Measurements from ENCODE around the gene OR2B6.

OR2B6 gene

DNA sequence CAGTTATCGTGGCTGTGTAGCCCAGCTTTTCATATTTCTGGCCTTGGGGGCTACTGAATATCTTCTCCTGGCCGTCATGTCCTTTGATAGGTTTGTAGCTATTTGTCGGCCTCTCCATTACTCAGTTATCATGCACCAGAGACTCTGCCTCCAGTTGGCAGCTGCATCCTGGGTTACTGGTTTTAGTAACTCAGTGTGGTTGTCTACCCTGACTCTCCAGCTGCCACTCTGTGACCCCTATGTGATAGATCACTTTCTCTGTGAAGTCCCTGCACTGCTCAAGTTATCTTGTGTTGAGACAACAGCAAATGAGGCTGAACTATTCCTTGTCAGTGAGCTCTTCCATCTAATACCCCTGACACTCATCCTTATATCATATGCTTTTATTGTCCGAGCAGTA, 475 bp downstream of the OR2B6 start:
- Histone ChIP-seq H3F3A (ENCODE audit: low read depth) (no peaks in the 10 kb centered on the region), H3K36me3 (ENCODE audit: insufficient read depth, low read length) (no peaks in the 10 kb centered on the region), H3K9ac (ENCODE audit: low read depth, low read length, poor library complexity, severe bottlenecking) (no peak overlapping the region), H2AFZ (ENCODE audit: low read length) (no peak overlapping the region), H3K4me1 (ENCODE audit: insufficient read depth, low read length, poor library complexity, severe bottlenecking) (no peaks in the 10 kb centered on the region), H3K27me3 (ENCODE audit: insufficient read depth, low read length, poor library complexity, severe bottlenecking) (no peaks in the 10 kb centered on the region), H3K9me3 (ENCODE audit: insufficient read depth, low read depth, low read length) (no peaks in the 10 kb centered on the region), H3K79me2 (ENCODE audit: insufficient read depth, low read length) (no peaks in the 10 kb centered on the region), H3K4me3 (ENCODE audit: low read length, poor library complexity, severe bottlenecking) (no peak overlapping the region), H3K9me2 (replicated peaks; ENCODE audit: low read depth, low read length) (no peaks in the 10 kb centered on the region), H3K4me2 (ENCODE audit: low read depth, low read length, poor library complexity, severe bottlenecking) (no peak overlapping the region), H4K20me1 (ENCODE audit: insufficient read depth, low read length, poor library complexity, severe bottlenecking) (no peaks in the 10 kb centered on the region)
- TF ChIP-seq, protein P1, sequence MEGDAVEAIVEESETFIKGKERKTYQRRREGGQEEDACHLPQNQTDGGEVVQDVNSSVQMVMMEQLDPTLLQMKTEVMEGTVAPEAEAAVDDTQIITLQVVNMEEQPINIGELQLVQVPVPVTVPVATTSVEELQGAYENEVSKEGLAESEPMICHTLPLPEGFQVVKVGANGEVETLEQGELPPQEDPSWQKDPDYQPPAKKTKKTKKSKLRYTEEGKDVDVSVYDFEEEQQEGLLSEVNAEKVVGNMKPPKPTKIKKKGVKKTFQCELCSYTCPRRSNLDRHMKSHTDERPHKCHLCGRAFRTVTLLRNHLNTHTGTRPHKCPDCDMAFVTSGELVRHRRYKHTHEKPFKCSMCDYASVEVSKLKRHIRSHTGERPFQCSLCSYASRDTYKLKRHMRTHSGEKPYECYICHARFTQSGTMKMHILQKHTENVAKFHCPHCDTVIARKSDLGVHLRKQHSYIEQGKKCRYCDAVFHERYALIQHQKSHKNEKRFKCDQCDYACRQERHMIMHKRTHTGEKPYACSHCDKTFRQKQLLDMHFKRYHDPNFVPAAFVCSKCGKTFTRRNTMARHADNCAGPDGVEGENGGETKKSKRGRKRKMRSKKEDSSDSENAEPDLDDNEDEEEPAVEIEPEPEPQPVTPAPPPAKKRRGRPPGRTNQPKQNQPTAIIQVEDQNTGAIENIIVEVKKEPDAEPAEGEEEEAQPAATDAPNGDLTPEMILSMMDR (conservative IDR thresholded peaks at IDR 0.05; ENCODE audit: low read length) = no peak
- TF ChIP-seq EZH2phosphoT487 (IDR thresholded peaks at IDR 0.05; ENCODE audit: borderline replicate concordance) = no peak

DNA sequence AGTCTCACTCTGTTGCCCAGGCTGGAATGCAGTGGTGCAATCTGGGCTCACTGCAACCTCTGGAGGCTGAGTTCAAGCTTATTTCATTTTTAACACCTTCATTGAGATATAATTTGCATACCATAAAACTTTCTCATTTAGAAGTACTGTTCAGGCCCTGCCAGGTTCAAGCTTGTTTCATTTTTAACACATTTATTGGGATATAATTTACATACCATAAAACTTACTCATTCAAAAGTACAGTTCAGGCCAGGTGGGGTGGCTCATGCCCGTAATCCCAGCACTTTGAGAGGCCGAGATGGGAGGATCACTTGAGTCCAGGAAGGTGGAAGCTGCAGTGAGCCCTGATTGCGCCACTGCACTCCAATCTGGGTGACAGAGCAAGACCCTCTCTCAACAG, 5.5 kb downstream of the OR2B6 start:
- Histone ChIP-seq H3K4me2 (ENCODE audit: low read depth, low read length, poor library complexity, severe bottlenecking) (no peak overlapping the region), H3K9me2 (replicated peaks; ENCODE audit: low read depth, low read length) (no peaks in the 10 kb centered on the region), H3K9me3 (ENCODE audit: insufficient read depth, low read depth, low read length) (no peaks in the 10 kb centered on the region), H3K4me3 (ENCODE audit: low read length, poor library complexity, severe bottlenecking) (no peak overlapping the region), H3K79me2 (ENCODE audit: insufficient read depth, low read length) (no peaks in the 10 kb centered on the region), H3K4me1 (ENCODE audit: insufficient read depth, low read length, poor library complexity, severe bottlenecking) (no peaks in the 10 kb centered on the region), H3K27me3 (ENCODE audit: insufficient read depth, low read length, poor library complexity, severe bottlenecking) (no peaks in the 10 kb centered on the region), H3F3A (ENCODE audit: low read depth) (no peaks in the 10 kb centered on the region), H2AFZ (ENCODE audit: low read length) (no peak overlapping the region), H4K20me1 (ENCODE audit: insufficient read depth, low read length, poor library complexity, severe bottlenecking) (no peaks in the 10 kb centered on the region), H3K36me3 (ENCODE audit: insufficient read depth, low read length) (no peaks in the 10 kb centered on the region), H3K9ac (ENCODE audit: low read depth, low read length, poor library complexity, severe bottlenecking) (no peak overlapping the region)
- TF ChIP-seq, protein P1 (conservative IDR thresholded peaks at IDR 0.05; ENCODE audit: low read length) = no peak
- no peak for TF ChIP-seq EZH2phosphoT487 (IDR thresholded peaks at IDR 0.05; ENCODE audit: borderline replicate concordance)

DNA sequence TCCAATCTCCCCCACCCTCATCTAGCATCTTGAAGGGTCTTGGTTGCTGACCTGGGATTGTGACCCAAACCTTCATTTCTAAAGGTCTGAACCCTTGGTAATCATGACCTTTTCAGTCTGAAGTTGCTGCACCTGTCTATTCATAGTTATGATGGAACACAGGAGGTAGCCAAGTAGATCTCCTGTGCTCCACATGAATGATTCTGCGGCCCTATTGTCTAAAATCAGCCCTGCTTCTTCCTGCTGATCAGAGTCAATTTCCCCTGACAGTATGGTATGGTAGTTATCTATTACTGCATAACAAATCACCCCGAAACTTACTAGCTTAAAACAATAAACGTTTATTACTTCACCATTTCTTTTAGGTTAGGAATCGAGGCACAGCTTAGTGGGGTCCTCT, 9.0 kb downstream of the OR2B6 start:
- H3K9me3 ChIP-seq (ENCODE audit: insufficient read depth, low read depth, low read length) = no peaks in the 10 kb centered on the region; the same call in 1 of the 2 replicates
- H3K4me2 ChIP-seq (ENCODE audit: low read depth, low read length, poor library complexity, severe bottlenecking) = no peak overlapping the region
- TF ChIP-seq, protein P1 (conservative IDR thresholded peaks at IDR 0.05; ENCODE audit: low read length) = no peak
- no peak for TF ChIP-seq EZH2phosphoT487 (IDR thresholded peaks at IDR 0.05; ENCODE audit: borderline replicate concordance)
- no peak overlapping the region for H2AFZ ChIP-seq (ENCODE audit: low read length)
- H3F3A ChIP-seq (ENCODE audit: low read depth) = no peaks in the 10 kb centered on the region
- H4K20me1 ChIP-seq (ENCODE audit: insufficient read depth, low read length, poor library complexity, severe bottlenecking) = no peaks in the 10 kb centered on the region
- no peaks in the 10 kb centered on the region for H3K36me3 ChIP-seq (ENCODE audit: insufficient read depth, low read length)
- H3K9ac ChIP-seq (ENCODE audit: low read depth, low read length, poor library complexity, severe bottlenecking) = no peak overlapping the region
- no peak overlapping the region for H3K4me3 ChIP-seq (ENCODE audit: low read length, poor library complexity, severe bottlenecking)
- H3K27me3 ChIP-seq (ENCODE audit: insufficient read depth, low read length, poor library complexity, severe bottlenecking) = no peaks in the 10 kb centered on the region
- no peaks in the 10 kb centered on the region for H3K79me2 ChIP-seq (ENCODE audit: insufficient read depth, low read length)
- no peaks in the 10 kb centered on the region for H3K4me1 ChIP-seq (ENCODE audit: insufficient read depth, low read length, poor library complexity, severe bottlenecking)
- no peaks in the 10 kb centered on the region for H3K9me2 ChIP-seq (replicated peaks; ENCODE audit: low read depth, low read length)
